ENCODE results near the gene MRPL11. TPM values are rescaled to one million over a fixed set of nuclear protein-coding genes. Genes with fewer than 3 reads are reported as not detected.

MRPL11 gene
- total RNA-seq, 2 experiments from 2014 or later: 17.7 to 21.0 TPM

- TF ChIP-seq, protein P1, sequence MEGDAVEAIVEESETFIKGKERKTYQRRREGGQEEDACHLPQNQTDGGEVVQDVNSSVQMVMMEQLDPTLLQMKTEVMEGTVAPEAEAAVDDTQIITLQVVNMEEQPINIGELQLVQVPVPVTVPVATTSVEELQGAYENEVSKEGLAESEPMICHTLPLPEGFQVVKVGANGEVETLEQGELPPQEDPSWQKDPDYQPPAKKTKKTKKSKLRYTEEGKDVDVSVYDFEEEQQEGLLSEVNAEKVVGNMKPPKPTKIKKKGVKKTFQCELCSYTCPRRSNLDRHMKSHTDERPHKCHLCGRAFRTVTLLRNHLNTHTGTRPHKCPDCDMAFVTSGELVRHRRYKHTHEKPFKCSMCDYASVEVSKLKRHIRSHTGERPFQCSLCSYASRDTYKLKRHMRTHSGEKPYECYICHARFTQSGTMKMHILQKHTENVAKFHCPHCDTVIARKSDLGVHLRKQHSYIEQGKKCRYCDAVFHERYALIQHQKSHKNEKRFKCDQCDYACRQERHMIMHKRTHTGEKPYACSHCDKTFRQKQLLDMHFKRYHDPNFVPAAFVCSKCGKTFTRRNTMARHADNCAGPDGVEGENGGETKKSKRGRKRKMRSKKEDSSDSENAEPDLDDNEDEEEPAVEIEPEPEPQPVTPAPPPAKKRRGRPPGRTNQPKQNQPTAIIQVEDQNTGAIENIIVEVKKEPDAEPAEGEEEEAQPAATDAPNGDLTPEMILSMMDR (IDR thresholded peaks at IDR 0.05): no peak
- Histone ChIP-seq H3K27me3 (ENCODE audit: control insufficient read depth in 1 of 2, insufficient read depth in 2 of 2, low read length in 2 of 2) (no peaks in the 10 kb centered on the region), H3K36me3 (ENCODE audit: insufficient read depth, low read length) (peaks cover 30% of the 10 kb centered on the region), H3K27ac (ENCODE audit: low read depth in 1 of 2, low read length in 2 of 2) (no peak overlapping the region), H3K4me1 (ENCODE audit: insufficient read depth, low read length) (peaks cover 26% of the 10 kb centered on the region), H3K4me3 (ENCODE audit: low read length) (no peak overlapping the region), H3K9me3 (ENCODE audit: control insufficient read depth in 1 of 2, insufficient read depth in 1 of 2, low read length in 2 of 2) (no peaks in the 10 kb centered on the region)
- H3K27me3 Mint-ChIP-seq: no peaks in the 10 kb centered on the region
- peaks cover 27% of the 10 kb centered on the region for H3K4me1 Mint-ChIP-seq (ENCODE audit: low read depth)
- CTCF ChIA-PET: no interaction called here
- DNase-seq: no peak
- peaks cover 22% of the 10 kb centered on the region for H3K36me3 Mint-ChIP-seq (ENCODE audit: low read depth)
- H3K4me3 Mint-ChIP-seq: peak overlapping the region; percentile 27
- no peak for ATAC-seq (ENCODE audit: poor library complexity)
- POLR2A ChIA-PET: interaction anchor here (0.6 to 4.9 kb wide), 4 partner anchors 9 to 374 kb away, joined by 3 to 88 read pairs (median 3); partner anchors contain the start of genes DPP3 and MRPL11
- no peak overlapping the region for H3K27ac Mint-ChIP-seq
- no peaks in the 10 kb centered on the region for H3K9me3 Mint-ChIP-seq
- intact Hi-C loops (cut with DNase I, micrococcal nuclease): loop anchor here in 1 of 2 experiments (5.0 kb wide), 1 partner anchor 122 kb away; the partner anchor contains the start of genes CCDC87 and CCS
Observed at GRCh38 chr11:66470015-66470414, 31.4 kb upstream of the MRPL11 start.

GRCh38 chr11:66469441-66469840, 30.8 kb upstream of the MRPL11 start:
- ATAC-seq (ENCODE audit: poor library complexity) (no peak), DNase-seq (no peak)
- Mint-ChIP-seq H3K4me3 (peak overlapping the region; percentile 25), H3K4me1 (ENCODE audit: low read depth) (peaks cover 27% of the 10 kb centered on the region), H3K27ac (no peak overlapping the region), H3K9me3 (no peaks in the 10 kb centered on the region), H3K27me3 (no peaks in the 10 kb centered on the region), H3K36me3 (ENCODE audit: low read depth) (peaks cover 22% of the 10 kb centered on the region)
- TF ChIP-seq, protein P1 (IDR thresholded peaks at IDR 0.05): no peak
- H3K4me1 ChIP-seq (ENCODE audit: insufficient read depth, low read length): peaks cover 26% of the 10 kb centered on the region
- CTCF ChIA-PET: interaction anchor here (1.3 kb wide), 2 partner anchors 9 to 31 kb away, joined by 4 to 5 read pairs; partner anchors contain the start of gene MRPL11
- H3K27ac ChIP-seq (ENCODE audit: low read depth in 1 of 2, low read length in 2 of 2): no peak overlapping the region
- no peak overlapping the region for H3K4me3 ChIP-seq (ENCODE audit: low read length)
- H3K9me3 ChIP-seq (ENCODE audit: control insufficient read depth in 1 of 2, insufficient read depth in 1 of 2, low read length in 2 of 2): no peaks in the 10 kb centered on the region
- intact Hi-C loops (cut with DNase I, micrococcal nuclease): loop anchor here in 1 of 2 experiments (5.0 kb wide), 2 partner anchors 148 to 947 kb away; partner anchors contain the start of gene RBM14
- H3K36me3 ChIP-seq (ENCODE audit: insufficient read depth, low read length): peaks cover 30% of the 10 kb centered on the region
- POLR2A ChIA-PET: interaction anchor here (0.6 to 4.9 kb wide), 4 partner anchors 10 to 374 kb away, joined by 3 to 88 read pairs (median 3); partner anchors contain the start of genes DPP3 and MRPL11
- H3K27me3 ChIP-seq (ENCODE audit: control insufficient read depth in 1 of 2, insufficient read depth in 2 of 2, low read length in 2 of 2): no peaks in the 10 kb centered on the region

DNA sequence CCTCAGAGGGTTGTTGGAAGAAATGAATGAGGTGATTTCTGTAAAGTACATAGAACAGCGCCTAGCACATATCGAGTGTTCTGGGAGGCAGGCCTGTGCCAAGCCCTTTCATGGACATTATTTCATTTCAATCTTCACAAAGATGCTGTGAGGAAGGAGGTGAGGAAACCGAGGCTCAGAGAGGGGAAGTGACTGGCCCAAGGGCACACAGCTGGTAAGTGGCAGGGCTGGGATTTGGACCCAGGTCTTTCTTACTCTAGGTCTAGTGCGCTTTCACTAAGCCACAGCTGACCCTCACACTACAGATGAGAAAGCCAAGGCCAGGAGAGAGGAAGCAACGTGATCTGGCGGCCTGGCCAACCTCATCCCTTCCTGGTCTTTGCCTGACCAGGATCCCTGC, 30.0 kb upstream of the MRPL11 start:
- DNase-seq (no peak), ATAC-seq (ENCODE audit: poor library complexity) (no peak)
- intact Hi-C loops (cut with DNase I, micrococcal nuclease): loop anchor here in 1 of 2 experiments (5.0 kb wide), 2 partner anchors 149 to 946 kb away; partner anchors contain the start of gene RBM14
- POLR2A ChIA-PET: interaction anchor here (4.3 to 4.9 kb wide), 2 partner anchors 11 to 30 kb away, joined by 35 to 88 read pairs; partner anchors contain the start of genes DPP3 and MRPL11
- peaks cover 22% of the 10 kb centered on the region for H3K36me3 ChIP-seq (ENCODE audit: insufficient read depth, low read length)
- Mint-ChIP-seq H3K4me3 (peak overlapping the region; percentile 92), H3K27ac (no peak overlapping the region), H3K36me3 (ENCODE audit: low read depth) (peaks cover 16% of the 10 kb centered on the region), H3K4me1 (ENCODE audit: low read depth) (peaks cover 27% of the 10 kb centered on the region), H3K27me3 (no peaks in the 10 kb centered on the region), H3K9me3 (no peaks in the 10 kb centered on the region)
- no peak overlapping the region for H3K27ac ChIP-seq (ENCODE audit: low read depth in 1 of 2, low read length in 2 of 2)
- peaks cover 26% of the 10 kb centered on the region for H3K4me1 ChIP-seq (ENCODE audit: insufficient read depth, low read length)
- H3K27me3 ChIP-seq (ENCODE audit: control insufficient read depth in 1 of 2, insufficient read depth in 2 of 2, low read length in 2 of 2): no peaks in the 10 kb centered on the region
- no peak overlapping the region for H3K4me3 ChIP-seq (ENCODE audit: low read length)
- H3K9me3 ChIP-seq (ENCODE audit: control insufficient read depth in 1 of 2, insufficient read depth in 1 of 2, low read length in 2 of 2): no peaks in the 10 kb centered on the region
- CTCF ChIA-PET: interaction anchor here (1.3 kb wide), 2 partner anchors 10 to 30 kb away, joined by 4 to 5 read pairs; partner anchors contain the start of gene MRPL11
- TF ChIP-seq, protein P1 (IDR thresholded peaks at IDR 0.05): no peak
